HEK293 (cell line): ENCODE results near the gene ADD2.

ENCODE experiments used
- CTCF ChIA-PET: fragments of 350-600 bp; formaldehyde crosslinking; extraction: SDS; loops from one replicate; lab custom pipeline; 2021; ENCODE audit warnings: antibody characterized with exemption; lab: Yijun Ruan, JAX
- POLR2A ChIA-PET: fragments of 300-600 bp; formaldehyde crosslinking; extraction: SDS; loops from one replicate; lab custom pipeline; 2020; ENCODE audit warnings: antibody characterized with exemption, inconsistent platforms; lab: Yijun Ruan, JAX
- H3K27ac ChIP-seq: fragments of 200-500 bp; sonication (Bioruptor generic); 2 replicates; pipeline ENCODE4 v1.5.1; 2014; ENCODE audit warnings: low read depth, low read length, control low read depth, inconsistent platforms; ENCODE audit errors: extremely low read depth
- H3K36me3 ChIP-seq, 2 experiments: fragments of 200-500 bp in 1 of 2; sonication (Bioruptor generic) in 1 of 2; 1 replicate in 1 of 2; 2 replicates in 1 of 2; pipeline ENCODE4 v1.5.1; 2014 to 2017; ENCODE audit warnings: inconsistent platforms in 2 of 2, low read length in 2 of 2; ENCODE audit not compliant: control insufficient read depth in 2 of 2, insufficient read depth in 1 of 2
- H3K4me1 ChIP-seq: fragments of 200-500 bp; sonication (Bioruptor generic); 2 replicates; pipeline ENCODE4 v1.5.1; 2014; ENCODE audit warnings: mild to moderate bottlenecking, low read length, inconsistent platforms; ENCODE audit not compliant: control insufficient read depth, insufficient read depth
- H3K4me3 ChIP-seq: 2 replicates; pipeline ENCODE4 v1.5.1; 2011; ENCODE audit warnings: low read depth, mild to moderate bottlenecking, control low read depth, low read length, moderate library complexity
- H3K9me3 ChIP-seq: fragments of 200-500 bp; sonication (Bioruptor generic); 2 replicates; pipeline ENCODE4 v1.5.1; 2014; ENCODE audit warnings: low read depth, low read length, inconsistent platforms; ENCODE audit not compliant: control insufficient read depth, insufficient read depth
- HOXC10 ChIP-seq: sonication (generic); formaldehyde crosslinking; IDR thresholded peaks from 2 replicates; pipeline ENCODE4 v1.8.1; 2023; ENCODE audit warnings: mild to moderate bottlenecking, missing genetic modification reagents
- KLF16 ChIP-seq: fragments of 450-650 bp; formaldehyde crosslinking; IDR thresholded peaks from 2 replicates; pipeline ENCODE4 v1.5.1; 2017; ENCODE audit warnings: missing biosample characterization, missing genetic modification characterization
- SCRT1 ChIP-seq: fragments of 450-650 bp; formaldehyde crosslinking; IDR thresholded peaks from 2 replicates; pipeline ENCODE4 v1.5.1; 2016; ENCODE audit warnings: missing biosample characterization, missing genetic modification characterization, borderline replicate concordance
- SCRT2 ChIP-seq: fragments of 450-650 bp; formaldehyde crosslinking; IDR thresholded peaks from 2 replicates; pipeline ENCODE4 v1.5.1; 2016; ENCODE audit warnings: missing biosample characterization, missing genetic modification characterization
- ZFP69B ChIP-seq: fragments of 450-650 bp; formaldehyde crosslinking; IDR thresholded peaks from 2 replicates; pipeline ENCODE4 v1.5.1; 2016; ENCODE audit warnings: missing biosample characterization, missing genetic modification characterization
- ZNF501 ChIP-seq: fragments of 450-650 bp; formaldehyde crosslinking; IDR thresholded peaks from 2 replicates; pipeline ENCODE4 v1.5.1; 2016; ENCODE audit warnings: missing biosample characterization, missing genetic modification characterization
- ZNF555 ChIP-seq: fragments of 450-650 bp; formaldehyde crosslinking; conservative IDR thresholded peaks from 2 replicates; pipeline ENCODE4 v1.5.1; 2017; ENCODE audit warnings: missing biosample characterization, mild to moderate bottlenecking, missing genetic modification characterization, inconsistent platforms
- ZNF623 ChIP-seq: fragments of 450-650 bp; formaldehyde crosslinking; IDR thresholded peaks from 2 replicates; pipeline ENCODE4 v1.5.1; 2016; ENCODE audit warnings: missing biosample characterization, missing genetic modification characterization
- ZNF654 ChIP-seq: fragments of 450-650 bp; formaldehyde crosslinking; IDR thresholded peaks from 2 replicates; pipeline ENCODE4 v1.5.1; 2016; ENCODE audit warnings: low read depth, missing biosample characterization, missing genetic modification characterization
- ZNF830 ChIP-seq: fragments of 450-650 bp; IDR thresholded peaks from 2 replicates; pipeline ENCODE4 v1.5.0; 2018; ENCODE audit warnings: missing biosample characterization, missing genetic modification characterization, low read depth, mild to moderate bottlenecking, moderate library complexity
- ZSCAN23 ChIP-seq: fragments of 450-650 bp; formaldehyde crosslinking; IDR thresholded peaks from 2 replicates; pipeline ENCODE4 v1.5.1; 2016; ENCODE audit warnings: missing biosample characterization, missing genetic modification characterization
- TF ChIP-seq, protein P1 (sequence below): fragments of 450-650 bp; formaldehyde crosslinking; IDR thresholded peaks from 2 replicates; pipeline ENCODE4 v1.5.1; 2016; ENCODE audit warnings: missing biosample characterization, missing genetic modification characterization
- TF ChIP-seq, protein P2 (sequence below): fragments of 450-650 bp; formaldehyde crosslinking; IDR thresholded peaks from 2 replicates; pipeline ENCODE4 v1.5.1; 2016; ENCODE audit warnings: missing biosample characterization, missing genetic modification characterization
- TF ChIP-seq, protein P3 (sequence below): fragments of 450-650 bp; formaldehyde crosslinking; IDR thresholded peaks from 2 replicates; pipeline ENCODE4 v1.5.1; 2016; ENCODE audit warnings: missing biosample characterization, missing genetic modification characterization
- TF ChIP-seq, protein P4 (sequence below): fragments of 450-650 bp; formaldehyde crosslinking; IDR thresholded peaks from 2 replicates; pipeline ENCODE4 v1.5.1; 2016; ENCODE audit warnings: missing biosample characterization, missing genetic modification characterization, borderline replicate concordance
- TF ChIP-seq, protein P5 (sequence below): sonication (generic); formaldehyde crosslinking; IDR thresholded peaks from 2 replicates; pipeline ENCODE4 v1.8.1; 2022; ENCODE audit warnings: mild to moderate bottlenecking, moderate library complexity, missing genetic modification reagents

ADD2 gene

DNA sequence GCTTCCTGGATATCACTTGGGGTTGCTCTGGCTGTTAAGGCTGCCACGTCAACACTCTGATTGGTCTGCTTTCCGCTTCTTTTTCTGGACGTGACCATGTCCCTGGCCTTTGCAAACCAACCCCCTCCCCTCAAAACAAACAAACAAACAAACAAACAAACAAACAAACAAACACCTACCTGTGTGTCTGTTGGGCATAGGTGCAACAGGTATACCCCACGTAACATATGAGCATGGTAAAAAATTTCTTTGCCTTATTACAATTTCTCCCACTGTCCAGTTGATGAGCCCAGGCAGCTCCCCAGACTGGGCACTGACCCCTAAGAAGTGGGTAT lies 80.6 kb downstream of the ADD2 start:
- POLR2A ChIA-PET, result no interaction called here
- H3K4me3 ChIP-seq, result no peak overlapping the region
- peaks cover 4 to 45% of the 10 kb centered on the region in 2 experiments for H3K36me3 ChIP-seq
- TF ChIP-seq SCRT2, result peak; percentile 75
- 0 out of 2 replicates have a peak, but pooled peaks have one; percentile 42 for TF ChIP-seq SCRT1 (tag by site-specific recombination)
- TF ChIP-seq, protein P1, sequence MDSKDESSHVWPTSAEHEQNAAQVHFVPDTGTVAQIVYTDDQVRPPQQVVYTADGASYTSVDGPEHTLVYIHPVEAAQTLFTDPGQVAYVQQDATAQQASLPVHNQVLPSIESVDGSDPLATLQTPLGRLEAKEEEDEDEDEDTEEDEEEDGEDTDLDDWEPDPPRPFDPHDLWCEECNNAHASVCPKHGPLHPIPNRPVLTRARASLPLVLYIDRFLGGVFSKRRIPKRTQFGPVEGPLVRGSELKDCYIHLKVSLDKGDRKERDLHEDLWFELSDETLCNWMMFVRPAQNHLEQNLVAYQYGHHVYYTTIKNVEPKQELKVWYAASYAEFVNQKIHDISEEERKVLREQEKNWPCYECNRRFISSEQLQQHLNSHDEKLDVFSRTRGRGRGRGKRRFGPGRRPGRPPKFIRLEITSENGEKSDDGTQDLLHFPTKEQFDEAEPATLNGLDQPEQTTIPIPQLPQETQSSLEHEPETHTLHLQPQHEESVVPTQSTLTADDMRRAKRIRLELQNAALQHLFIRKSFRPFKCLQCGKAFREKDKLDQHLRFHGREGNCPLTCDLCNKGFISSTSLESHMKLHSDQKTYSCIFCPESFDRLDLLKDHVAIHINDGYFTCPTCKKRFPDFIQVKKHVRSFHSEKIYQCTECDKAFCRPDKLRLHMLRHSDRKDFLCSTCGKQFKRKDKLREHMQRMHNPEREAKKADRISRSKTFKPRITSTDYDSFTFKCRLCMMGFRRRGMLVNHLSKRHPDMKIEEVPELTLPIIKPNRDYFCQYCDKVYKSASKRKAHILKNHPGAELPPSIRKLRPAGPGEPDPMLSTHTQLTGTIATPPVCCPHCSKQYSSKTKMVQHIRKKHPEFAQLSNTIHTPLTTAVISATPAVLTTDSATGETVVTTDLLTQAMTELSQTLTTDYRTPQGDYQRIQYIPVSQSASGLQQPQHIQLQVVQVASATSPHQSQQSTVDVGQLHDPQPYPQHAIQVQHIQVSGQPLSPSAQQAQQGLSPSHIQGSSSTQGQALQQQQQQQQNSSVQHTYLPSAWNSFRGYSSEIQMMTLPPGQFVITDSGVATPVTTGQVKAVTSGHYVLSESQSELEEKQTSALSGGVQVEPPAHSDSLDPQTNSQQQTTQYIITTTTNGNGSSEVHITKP (tag by site-specific recombination), result no peak
- CTCF ChIA-PET, result interaction anchor here (0.6 to 2.5 kb wide), 12 partner anchors 10 to 106 kb away, joined by 3 to 20 read pairs (median 5); partner anchors contain the start of gene ADD2
- H3K4me1 ChIP-seq, result no peaks in the 10 kb centered on the region; the same call in 1 of the 2 replicates
- no peaks in the 10 kb centered on the region for H3K9me3 ChIP-seq
- H3K27ac ChIP-seq, result no peak overlapping the region

DNA sequence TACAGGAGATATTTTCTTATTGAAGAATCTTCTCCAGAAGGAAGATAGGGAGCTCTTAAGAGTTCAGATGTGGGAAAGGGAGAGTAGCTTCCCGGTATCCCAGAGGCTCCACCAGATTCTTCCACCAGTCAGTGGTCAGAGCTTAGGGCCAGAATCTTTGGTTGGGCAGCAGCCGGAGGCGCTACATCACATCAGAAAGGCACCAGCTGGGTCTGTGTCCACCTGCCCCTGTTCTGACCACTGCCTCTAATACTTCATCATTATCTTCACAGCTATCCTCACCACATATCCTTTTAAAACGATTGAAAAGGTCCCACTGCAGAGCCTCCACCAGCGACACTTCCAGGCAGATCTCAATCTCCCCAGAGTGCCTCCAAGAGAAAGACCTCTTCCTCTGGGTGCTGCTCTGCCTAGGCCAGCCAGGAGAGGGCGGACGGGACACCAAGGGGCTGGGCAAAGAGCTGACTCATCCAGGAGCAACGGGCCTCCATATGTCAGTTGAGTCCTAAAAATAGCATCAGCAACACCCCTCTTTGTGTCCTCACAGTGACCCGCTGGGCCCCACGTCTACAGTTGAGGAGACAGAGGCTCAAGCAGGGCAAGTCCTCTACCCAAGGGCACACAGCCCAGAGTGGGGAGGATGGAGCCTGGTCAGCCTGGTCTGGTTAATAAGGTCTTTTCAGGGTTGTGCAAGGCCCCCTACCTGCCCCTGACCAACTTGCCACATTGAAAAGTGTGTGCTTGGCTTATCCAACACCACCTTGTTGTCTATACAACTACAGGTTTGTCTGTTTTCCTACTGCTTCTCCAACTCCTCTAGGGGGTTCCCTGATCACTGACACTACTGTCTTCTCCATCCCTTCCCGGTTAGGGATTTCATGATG lies 81.2 kb downstream of the ADD2 start:
- H3K36me3 ChIP-seq, result peaks cover 7 to 42% of the 10 kb centered on the region in 2 experiments
- POLR2A ChIA-PET, result no interaction called here
- TF ChIP-seq ZSCAN23 (tag by site-specific recombination) (no peak), ZFP69B (peak; percentile 63; the same call in 1 of the 2 replicates), ZNF555 (tag by site-specific recombination) (no peak), ZNF654 (0 out of 2 replicates have a peak, but pooled peaks have one; percentile 5), KLF16 (tag by site-specific recombination) (0 out of 2 replicates have a peak, but pooled peaks have one; percentile 31)
- TF ChIP-seq, protein P2, sequence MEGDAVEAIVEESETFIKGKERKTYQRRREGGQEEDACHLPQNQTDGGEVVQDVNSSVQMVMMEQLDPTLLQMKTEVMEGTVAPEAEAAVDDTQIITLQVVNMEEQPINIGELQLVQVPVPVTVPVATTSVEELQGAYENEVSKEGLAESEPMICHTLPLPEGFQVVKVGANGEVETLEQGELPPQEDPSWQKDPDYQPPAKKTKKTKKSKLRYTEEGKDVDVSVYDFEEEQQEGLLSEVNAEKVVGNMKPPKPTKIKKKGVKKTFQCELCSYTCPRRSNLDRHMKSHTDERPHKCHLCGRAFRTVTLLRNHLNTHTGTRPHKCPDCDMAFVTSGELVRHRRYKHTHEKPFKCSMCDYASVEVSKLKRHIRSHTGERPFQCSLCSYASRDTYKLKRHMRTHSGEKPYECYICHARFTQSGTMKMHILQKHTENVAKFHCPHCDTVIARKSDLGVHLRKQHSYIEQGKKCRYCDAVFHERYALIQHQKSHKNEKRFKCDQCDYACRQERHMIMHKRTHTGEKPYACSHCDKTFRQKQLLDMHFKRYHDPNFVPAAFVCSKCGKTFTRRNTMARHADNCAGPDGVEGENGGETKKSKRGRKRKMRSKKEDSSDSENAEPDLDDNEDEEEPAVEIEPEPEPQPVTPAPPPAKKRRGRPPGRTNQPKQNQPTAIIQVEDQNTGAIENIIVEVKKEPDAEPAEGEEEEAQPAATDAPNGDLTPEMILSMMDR (tag by site-specific recombination), result peak; percentile 28
- TF ChIP-seq, protein P3, sequence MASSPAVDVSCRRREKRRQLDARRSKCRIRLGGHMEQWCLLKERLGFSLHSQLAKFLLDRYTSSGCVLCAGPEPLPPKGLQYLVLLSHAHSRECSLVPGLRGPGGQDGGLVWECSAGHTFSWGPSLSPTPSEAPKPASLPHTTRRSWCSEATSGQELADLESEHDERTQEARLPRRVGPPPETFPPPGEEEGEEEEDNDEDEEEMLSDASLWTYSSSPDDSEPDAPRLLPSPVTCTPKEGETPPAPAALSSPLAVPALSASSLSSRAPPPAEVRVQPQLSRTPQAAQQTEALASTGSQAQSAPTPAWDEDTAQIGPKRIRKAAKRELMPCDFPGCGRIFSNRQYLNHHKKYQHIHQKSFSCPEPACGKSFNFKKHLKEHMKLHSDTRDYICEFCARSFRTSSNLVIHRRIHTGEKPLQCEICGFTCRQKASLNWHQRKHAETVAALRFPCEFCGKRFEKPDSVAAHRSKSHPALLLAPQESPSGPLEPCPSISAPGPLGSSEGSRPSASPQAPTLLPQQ (tag by site-specific recombination), result peak; percentile 73

DNA sequence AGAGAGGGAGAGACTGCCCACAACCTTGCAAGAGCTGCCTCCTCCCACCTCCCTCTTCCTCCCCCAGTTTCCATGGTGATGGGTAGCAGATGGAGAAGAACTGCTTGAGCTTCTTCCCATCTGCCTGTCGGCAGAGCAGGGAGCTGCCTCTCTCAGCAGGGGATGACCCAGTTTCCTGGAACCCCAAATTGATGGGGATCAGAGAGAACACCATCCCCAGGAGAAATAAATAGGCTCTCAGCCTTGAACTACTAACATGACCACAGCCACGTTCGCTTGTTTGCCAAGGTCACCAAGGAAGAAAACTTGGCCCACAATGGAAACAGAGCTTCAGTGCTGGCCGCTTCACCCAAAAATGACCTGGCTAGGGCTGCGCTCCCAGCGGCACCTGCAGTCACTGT lies 82.2 kb downstream of the ADD2 start:
- POLR2A ChIA-PET, result no interaction called here
- TF ChIP-seq HOXC10 (CRISPR knock-in tag) (no peak), ZNF830 (tag by site-specific recombination) (no peak), ZNF623 (tag by site-specific recombination) (no peak), ZNF501 (tag by site-specific recombination) (no peak)
- TF ChIP-seq, protein P4, sequence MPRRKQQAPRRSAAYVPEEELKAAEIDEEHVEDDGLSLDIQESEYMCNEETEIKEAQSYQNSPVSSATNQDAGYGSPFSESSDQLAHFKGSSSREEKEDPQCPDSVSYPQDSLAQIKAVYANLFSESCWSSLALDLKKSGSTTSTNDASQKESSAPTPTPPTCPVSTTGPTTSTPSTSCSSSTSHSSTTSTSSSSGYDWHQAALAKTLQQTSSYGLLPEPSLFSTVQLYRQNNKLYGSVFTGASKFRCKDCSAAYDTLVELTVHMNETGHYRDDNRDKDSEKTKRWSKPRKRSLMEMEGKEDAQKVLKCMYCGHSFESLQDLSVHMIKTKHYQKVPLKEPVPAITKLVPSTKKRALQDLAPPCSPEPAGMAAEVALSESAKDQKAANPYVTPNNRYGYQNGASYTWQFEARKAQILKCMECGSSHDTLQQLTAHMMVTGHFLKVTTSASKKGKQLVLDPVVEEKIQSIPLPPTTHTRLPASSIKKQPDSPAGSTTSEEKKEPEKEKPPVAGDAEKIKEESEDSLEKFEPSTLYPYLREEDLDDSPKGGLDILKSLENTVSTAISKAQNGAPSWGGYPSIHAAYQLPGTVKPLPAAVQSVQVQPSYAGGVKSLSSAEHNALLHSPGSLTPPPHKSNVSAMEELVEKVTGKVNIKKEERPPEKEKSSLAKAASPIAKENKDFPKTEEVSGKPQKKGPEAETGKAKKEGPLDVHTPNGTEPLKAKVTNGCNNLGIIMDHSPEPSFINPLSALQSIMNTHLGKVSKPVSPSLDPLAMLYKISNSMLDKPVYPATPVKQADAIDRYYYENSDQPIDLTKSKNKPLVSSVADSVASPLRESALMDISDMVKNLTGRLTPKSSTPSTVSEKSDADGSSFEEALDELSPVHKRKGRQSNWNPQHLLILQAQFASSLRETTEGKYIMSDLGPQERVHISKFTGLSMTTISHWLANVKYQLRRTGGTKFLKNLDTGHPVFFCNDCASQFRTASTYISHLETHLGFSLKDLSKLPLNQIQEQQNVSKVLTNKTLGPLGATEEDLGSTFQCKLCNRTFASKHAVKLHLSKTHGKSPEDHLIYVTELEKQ (tag by site-specific recombination), result no peak
- TF ChIP-seq, protein P5, sequence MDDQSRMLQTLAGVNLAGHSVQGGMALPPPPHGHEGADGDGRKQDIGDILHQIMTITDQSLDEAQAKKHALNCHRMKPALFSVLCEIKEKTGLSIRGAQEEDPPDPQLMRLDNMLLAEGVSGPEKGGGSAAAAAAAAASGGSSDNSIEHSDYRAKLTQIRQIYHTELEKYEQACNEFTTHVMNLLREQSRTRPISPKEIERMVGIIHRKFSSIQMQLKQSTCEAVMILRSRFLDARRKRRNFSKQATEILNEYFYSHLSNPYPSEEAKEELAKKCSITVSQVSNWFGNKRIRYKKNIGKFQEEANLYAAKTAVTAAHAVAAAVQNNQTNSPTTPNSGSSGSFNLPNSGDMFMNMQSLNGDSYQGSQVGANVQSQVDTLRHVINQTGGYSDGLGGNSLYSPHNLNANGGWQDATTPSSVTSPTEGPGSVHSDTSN (CRISPR knock-in tag), result no peak

More for the DNA sequence above, 81.2 kb downstream of the ADD2 start:
- Histone ChIP-seq H3K4me3 (no peak overlapping the region), H3K4me1 (no peaks in the 10 kb centered on the region; the same call in 1 of the 2 replicates), H3K27ac (no peak overlapping the region), H3K9me3 (no peaks in the 10 kb centered on the region)
- CTCF ChIA-PET, result interaction anchor here (0.6 to 2.5 kb wide), 21 partner anchors 10 to 1301 kb away, joined by 3 to 20 read pairs (median 5); partner anchors contain the start of genes ADD2 and ANKRD53

More for the DNA sequence above, 82.2 kb downstream of the ADD2 start:
- CTCF ChIA-PET, result interaction anchor here (0.5 to 2.5 kb wide), 16 partner anchors 15 to 1302 kb away, joined by 3 to 20 read pairs (median 5); partner anchors contain the start of genes ADD2, ANKRD53 and FAM136A
- no peaks in the 10 kb centered on the region; the same call in 1 of the 2 replicates for H3K4me1 ChIP-seq
- H3K4me3 ChIP-seq, result no peak overlapping the region
- H3K9me3 ChIP-seq, result no peaks in the 10 kb centered on the region
- peaks cover 8 to 34% of the 10 kb centered on the region in 2 experiments for H3K36me3 ChIP-seq
- no peak overlapping the region for H3K27ac ChIP-seq
